Skeletal muscle cell (primary cell): ENCODE results near the gene CAND2.

Source experiments
- DNase-seq: peaks from one replicate; pipeline ENCODE4 v3.0.0-alpha.2; 2010; ENCODE audit warnings: low read depth
- H3K4me3 ChIP-seq: 2 replicates; pipeline ENCODE4 v1.5.1; 2011; ENCODE audit warnings: low read depth, mild to moderate bottlenecking, control low read depth, low read length, moderate library complexity

The CAND2 gene

GRCh38 chr3:12797892-12798558 lies 1.5 kb downstream of the CAND2 start:
- no peak for DNase-seq
- no peak overlapping the region for H3K4me3 ChIP-seq

- H3K4me3 ChIP-seq, result no peak overlapping the region
- no peak for DNase-seq
Observed at GRCh38 chr3:12798559-12799179, 2.2 kb downstream of the CAND2 start.

GRCh38 chr3:12799525-12800440 lies 3.3 kb downstream of the CAND2 start:
- DNase-seq, result no peak
- H3K4me3 ChIP-seq, result no peak overlapping the region

- H3K4me3 ChIP-seq, result no peak overlapping the region
- no peak for DNase-seq
Observed at GRCh38 chr3:12803371-12803770, 6.9 kb downstream of the CAND2 start.

GRCh38 chr3:12807066-12807465 lies 10.6 kb downstream of the CAND2 start:
- DNase-seq, result no peak
- H3K4me3 ChIP-seq, result no peak overlapping the region

- H3K4me3 ChIP-seq, result no peak overlapping the region
- no peak for DNase-seq
Observed at GRCh38 chr3:12807601-12808359, 11.3 kb downstream of the CAND2 start.

- DNase-seq, result no peak
- no peak overlapping the region for H3K4me3 ChIP-seq
Observed at GRCh38 chr3:12808587-12808986, 12.1 kb downstream of the CAND2 start.

- no peak overlapping the region for H3K4me3 ChIP-seq
- DNase-seq, result no peak
Observed at GRCh38 chr3:12809001-12809400, 12.5 kb downstream of the CAND2 start.

- no peak for DNase-seq
- peak overlapping the region; percentile 54 for H3K4me3 ChIP-seq
Observed at GRCh38 chr3:12809435-12809834, 13.0 kb downstream of the CAND2 start.

GRCh38 chr3:12810013-12810780 lies 13.7 kb downstream of the CAND2 start:
- peak overlapping the region; percentile 54 for H3K4me3 ChIP-seq
- peak; percentile 69 for DNase-seq

- H3K4me3 ChIP-seq, result no peak overlapping the region
- no peak for DNase-seq
Observed at GRCh38 chr3:12810961-12811360, 14.5 kb downstream of the CAND2 start.

GRCh38 chr3:12812812-12813211 lies 16.3 kb downstream of the CAND2 start:
- no peak overlapping the region for H3K4me3 ChIP-seq
- DNase-seq, result no peak

GRCh38 chr3:12813967-12814366 lies 17.5 kb downstream of the CAND2 start:
- DNase-seq, result no peak
- no peak overlapping the region for H3K4me3 ChIP-seq

- no peak for DNase-seq
- H3K4me3 ChIP-seq, result no peak overlapping the region
Observed at GRCh38 chr3:12815078-12815477, 18.6 kb downstream of the CAND2 start.

GRCh38 chr3:12815719-12816118 lies 19.2 kb downstream of the CAND2 start:
- no peak overlapping the region for H3K4me3 ChIP-seq
- DNase-seq, result no peak

GRCh38 chr3:12816521-12817342 lies 20.3 kb downstream of the CAND2 start:
- DNase-seq, result no peak
- H3K4me3 ChIP-seq, result no peak overlapping the region

- DNase-seq, result no peak
Observed at GRCh38 chr3:12817343-12817710, 20.8 kb downstream of the CAND2 start.

GRCh38 chr3:12818273-12818672 lies 21.8 kb downstream of the CAND2 start:
- no peak for DNase-seq

More at GRCh38 chr3:12817343-12817710, 20.8 kb downstream of the CAND2 start:
- no peak overlapping the region for H3K4me3 ChIP-seq

More at GRCh38 chr3:12818273-12818672, 21.8 kb downstream of the CAND2 start:
- H3K4me3 ChIP-seq, result no peak overlapping the region
